ENCODE data around the gene TEX9. TPM values are rescaled to one million over a fixed set of nuclear protein-coding genes. Genes with fewer than 3 reads are reported as not detected.
"Not testable (repeated sequence)": the region's sequence is repeated elsewhere in the genome, so short reads cannot be mapped to it uniquely, and the experiment has no call there.

TEX9 gene
- total RNA-seq, 1 donor from 2014 or later = 10.3 TPM

DNA sequence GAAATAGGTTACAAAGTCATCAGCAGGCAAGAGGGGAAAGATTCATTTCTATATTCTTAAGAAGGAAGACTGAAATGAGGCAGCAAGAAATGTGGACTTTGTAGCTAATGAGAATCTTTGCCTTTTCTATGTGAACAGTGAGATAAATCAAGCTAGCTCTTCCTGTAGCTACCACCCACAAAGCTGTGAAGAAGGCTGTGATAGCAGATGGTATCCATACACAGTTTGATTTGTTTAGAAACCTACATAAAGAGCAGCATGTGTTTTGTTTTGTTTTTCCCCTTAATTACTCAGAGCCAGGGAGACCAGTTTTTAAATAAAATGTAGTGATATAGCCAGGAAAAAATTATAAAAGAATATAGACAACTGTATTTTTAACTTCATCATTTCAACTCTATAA, 45.5 kb downstream of the TEX9 start:
- Histone ChIP-seq H3K4me3 (ENCODE audit: insufficient read depth, low read depth, low read length) (no peak overlapping the region), H2AFZ (ENCODE audit: low read depth, low read length) (no peak overlapping the region), H4K20me1 (ENCODE audit: insufficient read depth, low read length) (no peaks in the 10 kb centered on the region), H3K9ac (ENCODE audit: low read length) (no peak overlapping the region), H3K27ac (ENCODE audit: low read depth, low read length) (no peak overlapping the region), H3K36me3 (ENCODE audit: insufficient read depth, low read length) (no peaks in the 10 kb centered on the region), H3K27me3 (ENCODE audit: insufficient read depth, low read length) (no peaks in the 10 kb centered on the region), H3K4me1 (ENCODE audit: insufficient read depth, low read length) (no peaks in the 10 kb centered on the region), H3K9me3 (ENCODE audit: insufficient read depth, low read depth, low read length) (no peaks in the 10 kb centered on the region), H3K79me2 (ENCODE audit: insufficient read depth, low read length) (no peaks in the 10 kb centered on the region), H3K4me2 (ENCODE audit: low read length) (no peak overlapping the region)
- Mint-ChIP-seq H3K27me3 (ENCODE audit: low read depth, unreplicated experiment) (no peaks in the 10 kb centered on the region), H3K4me1 (ENCODE audit: low read depth, unreplicated experiment) (peaks cover 7% of the 10 kb centered on the region), H3K36me3 (ENCODE audit: low read depth, unreplicated experiment) (peaks cover 7% of the 10 kb centered on the region), H3K9me3 (ENCODE audit: unreplicated experiment) (peaks cover 1% of the 10 kb centered on the region), H3K4me3 (ENCODE audit: unreplicated experiment) (no peak overlapping the region), H3K27ac (ENCODE audit: unreplicated experiment) (peak overlapping the region; percentile 44)
- FAIRE-seq = no peak
- DNase-seq (ENCODE audit: low read depth) = no peak
- TF ChIP-seq EZH2 (IDR thresholded peaks at IDR 0.05; ENCODE audit: insufficient read depth, low read length) (no peak), CTCF (IDR thresholded peaks at IDR 0.05; ENCODE audit: insufficient read depth, low read depth, low read length) (no peak)

- DNase-seq (ENCODE audit: low read depth) = no peak
- no peak for TF ChIP-seq EZH2 (IDR thresholded peaks at IDR 0.05; ENCODE audit: insufficient read depth, low read length)
- TF ChIP-seq CTCF (IDR thresholded peaks at IDR 0.05; ENCODE audit: insufficient read depth, low read depth, low read length) = no peak
- no peaks in the 10 kb centered on the region for H3K36me3 ChIP-seq (ENCODE audit: insufficient read depth, low read length)
- H3K27ac ChIP-seq (ENCODE audit: low read depth, low read length) = no peak overlapping the region
- Mint-ChIP-seq H3K4me3 (ENCODE audit: unreplicated experiment) (no peak overlapping the region), H3K9me3 (ENCODE audit: unreplicated experiment) (peaks cover 1% of the 10 kb centered on the region), H3K27me3 (ENCODE audit: low read depth, unreplicated experiment) (no peaks in the 10 kb centered on the region), H3K36me3 (ENCODE audit: low read depth, unreplicated experiment) (peaks cover 7% of the 10 kb centered on the region), H3K4me1 (ENCODE audit: low read depth, unreplicated experiment) (peaks cover 7% of the 10 kb centered on the region), H3K27ac (ENCODE audit: unreplicated experiment) (no peak overlapping the region)
- no peaks in the 10 kb centered on the region for H4K20me1 ChIP-seq (ENCODE audit: insufficient read depth, low read length)
- H3K79me2 ChIP-seq (ENCODE audit: insufficient read depth, low read length) = no peaks in the 10 kb centered on the region
- H3K4me3 ChIP-seq (ENCODE audit: insufficient read depth, low read depth, low read length) = no peak overlapping the region
- no peaks in the 10 kb centered on the region for H3K4me1 ChIP-seq (ENCODE audit: insufficient read depth, low read length)
- no peaks in the 10 kb centered on the region for H3K27me3 ChIP-seq (ENCODE audit: insufficient read depth, low read length)
- FAIRE-seq = no peak
- H3K4me2 ChIP-seq (ENCODE audit: low read length) = no peak overlapping the region
- no peak overlapping the region for H2AFZ ChIP-seq (ENCODE audit: low read depth, low read length)
- no peaks in the 10 kb centered on the region for H3K9me3 ChIP-seq (ENCODE audit: insufficient read depth, low read depth, low read length)
- H3K9ac ChIP-seq (ENCODE audit: low read length) = no peak overlapping the region
These were observed 46.0 kb downstream of the TEX9 start for GRCh38 chr15:56411122-56411749.

DNA sequence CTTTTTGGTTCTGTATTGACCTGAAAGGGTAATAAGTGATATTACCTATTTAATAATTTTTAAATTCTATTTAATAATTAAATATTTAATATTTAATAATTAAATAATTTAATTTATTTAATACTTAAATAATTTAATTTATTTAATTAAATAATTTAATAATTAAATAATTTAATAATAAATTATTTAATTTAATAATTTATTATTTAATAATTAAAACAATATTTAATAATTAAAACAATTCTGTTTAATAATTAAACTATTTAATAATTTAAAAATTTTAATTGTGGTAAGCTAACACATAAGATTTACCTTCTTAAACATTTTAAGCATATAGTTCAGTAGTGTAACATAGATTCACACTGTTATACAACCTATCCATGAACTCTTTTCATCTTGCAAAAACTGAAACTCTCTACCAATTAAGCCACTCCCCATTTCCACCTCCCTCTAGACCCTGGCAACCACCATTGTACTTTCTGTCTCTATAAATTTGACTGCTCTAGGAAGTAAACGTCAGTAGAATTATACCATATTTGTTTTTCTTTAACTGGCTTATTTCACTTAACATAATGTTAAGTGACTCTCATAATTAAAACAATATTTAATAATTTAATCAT, 48.0 kb downstream of the TEX9 start:
- H3K9ac ChIP-seq (ENCODE audit: low read length); H3K9me3 Mint-ChIP-seq (ENCODE audit: unreplicated experiment); H3K4me1 ChIP-seq (ENCODE audit: insufficient read depth, low read length); DNase-seq (ENCODE audit: low read depth); H3K4me1 Mint-ChIP-seq (ENCODE audit: low read depth, unreplicated experiment); H3K27me3 Mint-ChIP-seq (ENCODE audit: low read depth, unreplicated experiment); FAIRE-seq; H3K9me3 ChIP-seq (ENCODE audit: insufficient read depth, low read depth, low read length); H3K36me3 ChIP-seq (ENCODE audit: insufficient read depth, low read length); H3K27ac Mint-ChIP-seq (ENCODE audit: unreplicated experiment); H3K4me3 ChIP-seq (ENCODE audit: insufficient read depth, low read depth, low read length); H3K27me3 ChIP-seq (ENCODE audit: insufficient read depth, low read length); H2AFZ ChIP-seq (ENCODE audit: low read depth, low read length); H3K27ac ChIP-seq (ENCODE audit: low read depth, low read length); H3K36me3 Mint-ChIP-seq (ENCODE audit: low read depth, unreplicated experiment); H3K79me2 ChIP-seq (ENCODE audit: insufficient read depth, low read length); H3K4me2 ChIP-seq (ENCODE audit: low read length); H4K20me1 ChIP-seq (ENCODE audit: insufficient read depth, low read length); H3K4me3 Mint-ChIP-seq (ENCODE audit: unreplicated experiment): not testable (repeated sequence)

All from astrocyte (in vitro differentiated cells and primary cell).